Activated T-cell treated with anti-CD3 and anti-CD28 coated beads, Interleukin-2, amount 50 U/mL, for 1 hour (primary cell): Measurements from ENCODE around the gene YY1.
"Not testable (repeated sequence)": the region's sequence is repeated elsewhere in the genome, so short reads cannot be mapped to it uniquely, and the experiment has no call there.

Experiments used
- DNase-seq: peaks from one replicate; pipeline ENCODE4 v3.0.0-alpha.2; 2020

Gene YY1

DNA sequence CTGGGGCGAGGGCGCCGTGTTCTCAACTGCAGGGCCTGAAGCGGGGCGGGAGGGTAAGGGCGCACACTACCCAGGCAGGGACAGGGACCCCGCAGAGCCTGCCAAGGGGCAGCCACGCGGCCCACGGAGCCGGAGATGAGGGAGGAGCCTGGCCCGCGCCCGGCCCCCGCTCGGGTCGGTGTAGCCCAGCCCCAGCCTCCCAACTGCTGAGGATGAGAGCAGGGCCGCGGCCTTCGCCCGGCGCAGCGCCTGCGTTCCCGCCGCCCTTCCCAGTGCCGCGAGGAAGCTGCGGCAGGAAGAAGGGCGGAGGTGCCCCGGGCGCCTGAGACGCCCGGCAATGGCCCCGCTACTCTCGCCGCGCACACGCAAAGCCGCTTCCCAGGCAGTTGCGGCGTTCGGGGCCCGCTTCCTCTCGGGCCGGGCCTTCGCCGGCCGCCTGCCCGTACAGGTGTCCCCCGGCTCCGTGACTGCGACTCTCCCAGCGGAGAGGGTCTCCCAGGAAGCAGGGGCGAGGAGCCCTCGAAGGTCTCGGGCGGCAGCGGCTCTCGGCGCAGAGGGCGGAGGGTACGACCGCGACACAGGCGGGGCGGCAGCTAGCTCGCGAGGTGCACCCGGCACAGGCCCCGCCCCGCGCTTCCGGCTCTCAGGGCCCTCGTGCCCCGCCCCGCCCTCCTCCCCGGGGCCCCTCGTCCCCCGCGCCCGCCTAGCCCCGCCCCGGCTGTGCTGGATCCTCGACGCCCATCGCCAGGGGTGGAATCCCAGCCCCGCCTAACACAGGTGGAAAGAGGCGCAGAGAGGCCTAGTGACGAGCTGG, 24.8 kb upstream of the YY1 start:
- peak; percentile 92 for DNase-seq

DNA sequence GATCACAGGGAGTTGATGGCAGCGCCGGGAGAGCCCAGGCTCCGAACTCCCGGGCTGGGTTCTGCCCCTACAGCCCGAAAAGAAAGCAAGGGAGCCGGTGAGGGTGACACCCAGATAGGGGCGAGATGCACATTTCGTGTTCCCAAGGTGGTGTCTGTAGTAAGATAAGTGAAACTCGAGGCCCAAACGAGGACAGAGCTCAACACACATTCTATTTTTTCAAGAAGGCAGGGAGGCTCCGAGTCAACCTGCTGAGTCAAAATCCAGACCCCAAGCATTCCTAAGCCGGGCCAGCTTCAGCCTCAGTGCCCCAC, 24.2 kb upstream of the YY1 start:
- DNase-seq = no peak

DNA sequence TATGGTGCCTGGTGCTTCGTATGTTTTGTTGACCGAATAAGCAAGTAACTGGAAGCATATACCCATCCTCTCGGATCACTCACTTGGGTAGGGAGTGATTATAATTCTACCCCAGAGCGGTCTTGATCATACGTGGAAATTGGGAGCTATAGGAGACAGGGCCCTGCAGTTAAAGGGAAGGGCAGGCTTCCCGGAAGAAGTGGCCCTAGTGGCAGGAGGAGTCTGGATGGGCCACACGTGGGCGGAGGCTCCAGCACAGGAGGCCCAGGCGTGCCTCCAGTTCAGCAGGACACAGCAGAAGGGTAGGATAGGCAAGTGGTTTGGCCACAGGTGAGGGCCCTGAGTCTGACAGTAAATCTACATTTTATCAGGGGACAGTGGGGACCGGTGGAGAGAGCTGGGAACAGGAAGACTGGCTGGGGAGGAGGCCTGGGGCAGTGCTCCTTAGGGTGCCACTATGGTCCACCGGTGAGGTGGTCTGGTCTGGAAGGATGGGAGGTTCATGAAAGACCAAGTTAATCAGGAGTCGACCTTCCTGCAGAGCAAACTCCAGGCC, 23.5 kb upstream of the YY1 start:
- no peak for DNase-seq

- no peak for DNase-seq
Observed at GRCh38 chr14:100219126-100219785, 19.7 kb upstream of the YY1 start.

- peak; percentile 69 for DNase-seq
Observed at GRCh38 chr14:100221533-100222223, 17.3 kb upstream of the YY1 start.

DNA sequence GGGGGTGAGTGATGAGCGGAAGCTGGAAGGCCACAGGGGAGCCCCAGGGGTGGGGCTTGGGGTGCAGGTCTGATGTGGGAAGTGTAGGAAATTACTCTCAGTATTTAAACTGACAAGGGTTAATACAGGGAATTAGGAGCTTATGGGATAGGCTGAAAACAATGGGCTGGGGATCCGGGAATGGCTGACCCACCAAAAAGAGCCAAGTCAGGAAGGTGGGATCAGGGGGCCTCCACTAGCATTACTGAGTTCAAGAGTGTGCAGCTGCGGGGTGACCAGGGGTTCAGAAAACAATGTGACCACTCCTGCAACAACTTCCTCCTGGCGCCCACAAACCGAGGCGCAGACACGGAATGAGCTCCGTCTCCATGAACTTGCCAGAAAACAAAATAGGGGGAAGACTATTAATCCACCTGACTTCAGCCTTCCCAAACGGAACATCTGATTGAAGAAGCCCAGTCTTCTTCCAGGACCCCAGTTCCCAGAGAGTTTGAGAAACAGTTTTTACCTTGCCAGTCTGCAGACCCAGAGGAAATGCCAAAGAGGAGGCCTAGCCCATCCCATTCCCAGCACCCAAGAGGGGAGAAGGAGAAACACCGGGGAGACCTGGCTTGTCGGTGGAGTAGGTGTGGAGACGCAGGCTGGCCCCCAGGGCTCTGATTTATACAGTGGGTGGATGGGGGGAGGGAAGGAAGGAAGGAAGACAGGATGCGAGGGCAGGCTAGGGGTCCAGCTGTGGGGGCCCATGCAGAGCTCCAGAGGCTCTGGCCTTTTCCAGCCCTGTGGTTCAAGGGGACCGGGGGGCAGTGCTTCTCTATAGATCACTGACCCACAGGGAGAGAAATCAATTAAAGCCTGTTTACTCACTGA, 16.5 kb upstream of the YY1 start:
- DNase-seq = no peak

DNA sequence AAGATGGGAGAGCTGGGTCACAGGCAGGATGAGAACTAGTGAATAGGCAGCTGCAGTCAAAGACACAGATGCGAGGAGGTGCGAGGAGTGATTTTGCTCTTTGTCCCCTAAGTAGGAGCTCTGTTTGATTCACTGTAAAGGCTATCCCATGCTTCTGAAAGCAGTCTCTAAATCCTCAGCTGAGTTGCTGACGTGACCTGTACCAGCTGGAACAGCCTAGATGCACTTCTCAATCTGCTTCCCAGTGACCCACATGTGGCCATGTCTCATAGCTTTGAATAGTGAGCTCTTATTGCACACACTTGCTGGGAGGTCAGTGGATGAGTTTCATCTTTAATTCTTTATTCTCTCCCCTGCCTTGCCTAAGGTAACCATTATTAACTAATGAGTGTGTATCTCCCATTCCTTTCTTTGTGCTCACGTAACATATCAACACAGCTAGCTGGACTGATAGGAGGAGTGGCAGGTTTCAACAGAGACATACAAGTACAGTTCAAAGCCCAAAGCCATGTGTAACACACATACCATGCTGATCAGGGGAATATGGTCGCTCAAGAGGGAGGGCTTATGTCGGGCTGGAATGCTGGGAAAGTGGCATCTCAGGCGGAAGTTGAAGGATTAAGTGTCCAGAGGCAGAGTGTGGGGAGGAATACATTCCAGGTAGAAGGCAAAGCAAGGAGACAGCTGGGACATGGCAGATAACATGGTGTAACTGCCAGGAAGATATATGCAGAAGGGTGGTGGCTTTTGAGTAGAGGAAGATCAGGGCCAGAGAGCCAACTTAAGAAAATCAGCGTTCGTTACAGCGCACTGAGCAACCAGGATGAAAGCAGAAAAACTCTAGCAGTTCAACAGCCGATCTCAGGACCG, 15.4 kb upstream of the YY1 start:
- no peak for DNase-seq

DNA sequence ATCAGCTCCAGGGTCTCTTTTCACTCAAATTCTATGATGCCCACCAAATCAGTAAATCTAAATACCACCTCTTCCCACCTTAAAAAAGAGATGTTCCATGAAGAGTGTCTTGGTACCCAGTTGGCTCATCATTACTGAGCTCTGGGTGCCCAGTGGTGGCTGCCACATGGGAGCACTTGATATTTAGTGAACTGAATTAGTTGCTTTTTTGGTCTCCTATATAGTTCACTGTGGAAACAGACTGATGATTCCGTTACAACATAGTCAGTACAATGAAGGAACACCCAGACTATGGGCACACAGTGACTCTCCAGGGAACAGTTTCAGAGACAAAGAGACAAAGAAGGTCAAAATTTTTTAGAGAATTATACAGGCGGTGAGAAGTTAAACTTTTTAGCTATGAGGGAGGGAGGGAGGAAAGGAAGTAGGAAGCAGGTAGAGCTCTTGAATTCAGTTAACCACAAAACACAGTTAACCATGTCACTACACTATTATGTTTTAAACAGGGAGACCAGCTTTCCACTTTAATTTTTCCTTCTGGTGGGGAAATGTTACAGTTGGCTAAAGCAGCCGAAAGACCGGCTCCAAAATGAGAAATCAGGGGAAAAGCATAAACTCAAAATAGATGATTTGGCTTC, 14.6 kb upstream of the YY1 start:
- DNase-seq = no peak

DNA sequence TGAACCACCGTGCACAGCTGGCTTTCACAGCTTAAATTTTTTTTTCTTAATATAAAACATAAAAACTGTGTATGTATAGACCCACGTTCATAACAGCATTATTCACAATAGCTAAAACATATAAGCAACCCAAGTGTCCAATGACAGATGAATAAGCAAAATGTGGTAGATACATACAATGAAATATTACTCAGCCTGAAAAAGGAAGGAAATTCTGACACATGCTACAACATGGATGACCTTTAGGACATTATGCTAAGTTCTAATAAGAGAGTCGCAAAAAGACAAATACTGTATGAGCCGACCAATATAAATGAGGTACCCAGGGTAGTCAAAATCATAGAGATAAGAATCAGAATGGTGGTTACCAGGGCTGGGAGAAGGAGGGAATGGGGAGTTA, 13.8 kb upstream of the YY1 start:
- no peak for DNase-seq

DNA sequence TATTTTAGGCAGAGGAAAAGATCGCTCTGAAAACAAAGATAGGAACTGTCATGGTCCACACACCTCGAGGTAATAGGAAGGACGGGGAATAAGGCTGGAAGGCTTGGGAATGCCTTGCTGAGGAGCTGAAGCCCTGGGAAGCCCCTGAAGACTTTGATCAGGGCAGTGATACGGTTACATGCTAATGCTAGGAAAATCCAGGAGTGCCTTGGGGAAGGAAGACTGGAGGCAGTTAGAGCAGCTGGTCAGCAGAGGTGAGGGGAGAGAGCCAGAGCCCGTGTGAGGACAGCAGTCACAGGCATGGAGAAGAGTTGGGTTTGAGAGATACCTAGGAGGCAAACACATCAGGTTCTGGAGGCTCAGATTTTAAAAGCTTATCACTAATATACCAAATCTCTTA, 8.6 kb upstream of the YY1 start:
- no peak for DNase-seq

DNA sequence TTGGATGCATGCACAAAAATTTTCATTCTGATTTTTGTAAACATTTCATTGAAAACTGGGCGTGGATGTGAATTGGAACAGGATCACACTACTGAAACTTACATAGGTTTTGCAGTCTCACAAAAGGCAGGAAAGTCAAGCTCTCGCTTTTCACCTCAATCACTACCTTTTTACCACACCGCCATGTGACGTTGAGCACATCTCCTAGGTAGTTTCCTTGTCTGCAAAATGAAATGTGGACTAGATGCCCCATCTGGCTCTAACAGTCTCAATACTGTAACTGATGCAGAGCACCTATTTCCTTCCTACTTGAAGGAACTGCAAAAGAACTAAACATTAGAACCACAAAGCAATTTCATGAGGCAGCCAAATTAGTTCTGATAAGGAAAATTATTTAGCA, 4.4 kb upstream of the YY1 start:
- no peak for DNase-seq

- not testable (repeated sequence) for DNase-seq
Observed at GRCh38 chr14:100236271-100236818, 2.6 kb upstream of the YY1 start.

GRCh38 chr14:100236881-100237280, 2.1 kb upstream of the YY1 start:
- DNase-seq = no peak

GRCh38 chr14:100237735-100238418, 1.1 kb upstream of the YY1 start:
- DNase-seq = peak; percentile 60

DNA sequence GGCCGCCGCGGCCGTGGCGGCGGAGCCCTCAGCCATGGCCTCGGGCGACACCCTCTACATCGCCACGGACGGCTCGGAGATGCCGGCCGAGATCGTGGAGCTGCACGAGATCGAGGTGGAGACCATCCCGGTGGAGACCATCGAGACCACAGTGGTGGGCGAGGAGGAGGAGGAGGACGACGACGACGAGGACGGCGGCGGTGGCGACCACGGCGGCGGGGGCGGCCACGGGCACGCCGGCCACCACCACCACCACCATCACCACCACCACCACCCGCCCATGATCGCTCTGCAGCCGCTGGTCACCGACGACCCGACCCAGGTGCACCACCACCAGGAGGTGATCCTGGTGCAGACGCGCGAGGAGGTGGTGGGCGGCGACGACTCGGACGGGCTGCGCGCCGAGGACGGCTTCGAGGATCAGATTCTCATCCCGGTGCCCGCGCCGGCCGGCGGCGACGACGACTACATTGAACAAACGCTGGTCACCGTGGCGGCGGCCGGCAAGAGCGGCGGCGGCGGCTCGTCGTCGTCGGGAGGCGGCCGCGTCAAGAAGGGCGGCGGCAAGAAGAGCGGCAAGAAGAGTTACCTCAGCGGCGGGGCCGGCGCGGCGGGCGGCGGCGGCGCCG, 381 bp downstream of the YY1 start:
- peak; percentile 46 for DNase-seq

- peak; percentile 91 for DNase-seq
Observed at GRCh38 chr14:100239840-100240667, 1.1 kb downstream of the YY1 start.

- no peak for DNase-seq
Observed at GRCh38 chr14:100240668-100241032, 1.7 kb downstream of the YY1 start.

DNA sequence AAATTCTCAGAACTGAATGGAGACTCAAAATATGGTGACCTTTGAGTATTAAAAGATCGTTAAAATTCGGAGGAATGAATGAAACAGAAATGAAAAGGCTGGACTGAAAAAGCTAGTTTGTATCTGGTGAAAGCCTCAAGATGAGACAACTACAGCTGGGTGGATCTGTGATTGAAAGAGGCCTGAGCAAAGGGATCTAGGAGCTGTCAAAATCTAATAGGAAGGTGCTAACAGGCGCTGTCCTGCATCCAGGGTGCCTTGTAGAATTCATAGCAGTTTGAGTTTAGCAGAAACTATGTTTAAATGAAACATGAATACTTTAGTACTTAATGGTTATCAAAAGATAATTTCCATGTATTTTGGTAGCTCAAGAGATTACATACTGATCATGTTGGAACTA, 2.3 kb downstream of the YY1 start:
- no peak for DNase-seq

GRCh38 chr14:100243020-100243419, 4.1 kb downstream of the YY1 start:
- no peak for DNase-seq
